Measurements from ENCODE around the gene CTTN. TPM values are rescaled to one million over a fixed set of nuclear protein-coding genes. Genes with fewer than 3 reads are reported as not detected.
A peak's percentile ranks its signal among the peaks of the same experiment; 100 is the strongest.

The CTTN gene
- total and polyA plus RNA-seq, 9 of the 15 experiments (the other 6 are each of a cell fraction or from before 2014, with no cell fraction given): 9.9 to 158 (median 99.7) TPM

- CTCF ChIA-PET (ENCODE audit: low intra/inter-chr PET ratio): no interaction called here
- ATAC-seq (peak; percentile 44; the same call in 1 of the 3 replicates), FAIRE-seq (no peak), DNase-seq (ENCODE audit: extremely low read depth in 1 of 4, low spot score in 3 of 4) (no peak)
- peak overlapping the region in 1 of 2 experiments; percentile 72; a peak in 2 of 4 replicates for H3K9ac ChIP-seq (ENCODE audit: insufficient read depth in 1 of 2, low read depth in 2 of 2, low read length in 2 of 2)
- H3K4me2 ChIP-seq (ENCODE audit: insufficient read depth, low read length): peak overlapping the region; percentile 76
- peak overlapping the region; percentile 57 for H2AFZ ChIP-seq (ENCODE audit: low read depth, low read length)
- in situ Hi-C loops (cut with MboI) (no loop called here), intact Hi-C loops (cut with micrococcal nuclease) (loop anchor here (5.0 kb wide), 1 partner anchor 38 kb away; no protein-coding TSS in a partner anchor)
- H3K4me1 ChIP-seq (replicated peaks in 1 of 2; ENCODE audit: control insufficient read depth in 2 of 2, insufficient read depth in 2 of 2, low read length in 2 of 2): peaks cover 13 to 40% of the 10 kb centered on the region in 2 experiments; a peak in 4 of 5 replicates
- TSS peak; percentile 97 for BruUV-seq (replicated peaks)
- no peaks in the 10 kb centered on the region for H3K27me3 ChIP-seq (ENCODE audit: control insufficient read depth in 2 of 2, insufficient read depth in 2 of 2, low read length in 2 of 2)
- peaks cover 85% of the 10 kb centered on the region for H3K36me3 ChIP-seq (ENCODE audit: control insufficient read depth, insufficient read depth, low read length)
- POLR2A ChIA-PET: interaction anchor here (0.6 to 2.6 kb wide), 6 partner anchors 9 to 1509 kb away, joined by 3 to 14 read pairs (median 6); no protein-coding TSS in a partner anchor
- H3K27ac ChIP-seq (ENCODE audit: extremely low read depth, low read depth, low read length): peak overlapping the region; percentile 95
- H3K4me3 ChIP-seq: no peak overlapping the region; the same call in 1 of the 2 replicates
- peaks cover 30% of the 10 kb centered on the region for H4K20me1 ChIP-seq (replicated peaks; ENCODE audit: control insufficient read depth, insufficient read depth, low read length)
- no peaks in the 10 kb centered on the region for H3K9me3 ChIP-seq (replicated peaks; ENCODE audit: control insufficient read depth, insufficient read depth, low read depth, low read length)
- H3K79me2 ChIP-seq (ENCODE audit: control insufficient read depth, insufficient read depth, low read length): peaks cover 27% of the 10 kb centered on the region
- H3K9me1 ChIP-seq (ENCODE audit: control insufficient read depth, insufficient read depth, low read length): peaks cover 12% of the 10 kb centered on the region
- WGBS (ENCODE audit: insufficient coverage, low coverage, missing lambda C conversion rate): 9% methylated on average over 17 of the region's 17 CpGs
- TF ChIP-seq HDAC8 (tag; IDR thresholded peaks at IDR 0.05) (peak; percentile 69; the same call in 1 of the 2 replicates), SAFB2 (IDR thresholded peaks at IDR 0.05; ENCODE audit: borderline replicate concordance, low read depth, low read length, severe bottlenecking) (no peak), PHF8 (IDR thresholded peaks at IDR 0.05; ENCODE audit: borderline replicate concordance, low read length) (peak; percentile 38; the same call in 1 of the 2 replicates), ZNF212 (CRISPR knock-in tag; IDR thresholded peaks at IDR 0.05) (no peak), TEAD2 (tag; IDR thresholded peaks at IDR 0.05) (0 out of 2 replicates have a peak, but pooled peaks have one; percentile 29), MAZ (CRISPR knock-in tag; conservative IDR thresholded peaks at IDR 0.05 in 1 of 2, IDR thresholded peaks at IDR 0.05 in 1 of 2) (0 out of 4 replicates have a peak, but pooled peaks of 1 of the 2 experiments have one; percentile 18), RFX5 (IDR thresholded peaks at IDR 0.05; ENCODE audit: low read depth, low read length) (no peak), KDM1A (IDR thresholded peaks at IDR 0.05) (peak in 1 of 2 experiments; percentile 66; a peak in 3 of 4 replicates), SMARCA5 (IDR thresholded peaks at IDR 0.05) (peak; percentile 77), HNRNPLL (IDR thresholded peaks at IDR 0.05; ENCODE audit: low read depth, low read length, poor library complexity, severe bottlenecking) (peak; percentile 7), ZFX (CRISPR knock-in tag; IDR thresholded peaks at IDR 0.05) (no peak), ZNF121 (CRISPR knock-in tag; conservative IDR thresholded peaks at IDR 0.05) (peak; percentile 97), KDM5B (IDR thresholded peaks at IDR 0.05; ENCODE audit: insufficient replicate concordance, low read depth, low read length) (peak; percentile 64), BCOR (IDR thresholded peaks at IDR 0.05) (peak; percentile 87)
These were observed 21.1 kb downstream of the CTTN start for GRCh38 chr11:70419307-70420007.

Data from K562 (cell line).